RWPE1 (cell line): Measurements from ENCODE around the gene USP28.
"Not testable (repeated sequence)": the region's sequence is repeated elsewhere in the genome, so short reads cannot be mapped to it uniquely, and the experiment has no call there.

ENCODE experiments used
- CTCF ChIA-PET: fragments of 350-600 bp; sonication (Branson Sonifier 250); formaldehyde crosslinking; extraction: SDS; loops from one replicate; lab custom pipeline; 2021; lab: Yijun Ruan, JAX
- POLR2A ChIA-PET: fragments of 400-600 bp; formaldehyde crosslinking; extraction: SDS; loops from one replicate; lab custom pipeline; 2020; ENCODE audit warnings: antibody characterized with exemption; ENCODE audit not compliant: low non-redundant PET; lab: Yijun Ruan, JAX
- DNase-seq: peaks from one replicate; pipeline ENCODE4 v3.0.0; 2012; ENCODE audit warnings: low spot score
- H3K27ac ChIP-seq: fragments of 450-650 bp; 2 replicates; pipeline ENCODE4 v1.5.1; 2017
- TF ChIP-seq, protein P1 (sequence below): fragments of 450-650 bp; conservative IDR thresholded peaks from 2 replicates; pipeline ENCODE4 v1.5.1; 2017; ENCODE audit warnings: low read depth, mild to moderate bottlenecking

The USP28 gene, protein sequence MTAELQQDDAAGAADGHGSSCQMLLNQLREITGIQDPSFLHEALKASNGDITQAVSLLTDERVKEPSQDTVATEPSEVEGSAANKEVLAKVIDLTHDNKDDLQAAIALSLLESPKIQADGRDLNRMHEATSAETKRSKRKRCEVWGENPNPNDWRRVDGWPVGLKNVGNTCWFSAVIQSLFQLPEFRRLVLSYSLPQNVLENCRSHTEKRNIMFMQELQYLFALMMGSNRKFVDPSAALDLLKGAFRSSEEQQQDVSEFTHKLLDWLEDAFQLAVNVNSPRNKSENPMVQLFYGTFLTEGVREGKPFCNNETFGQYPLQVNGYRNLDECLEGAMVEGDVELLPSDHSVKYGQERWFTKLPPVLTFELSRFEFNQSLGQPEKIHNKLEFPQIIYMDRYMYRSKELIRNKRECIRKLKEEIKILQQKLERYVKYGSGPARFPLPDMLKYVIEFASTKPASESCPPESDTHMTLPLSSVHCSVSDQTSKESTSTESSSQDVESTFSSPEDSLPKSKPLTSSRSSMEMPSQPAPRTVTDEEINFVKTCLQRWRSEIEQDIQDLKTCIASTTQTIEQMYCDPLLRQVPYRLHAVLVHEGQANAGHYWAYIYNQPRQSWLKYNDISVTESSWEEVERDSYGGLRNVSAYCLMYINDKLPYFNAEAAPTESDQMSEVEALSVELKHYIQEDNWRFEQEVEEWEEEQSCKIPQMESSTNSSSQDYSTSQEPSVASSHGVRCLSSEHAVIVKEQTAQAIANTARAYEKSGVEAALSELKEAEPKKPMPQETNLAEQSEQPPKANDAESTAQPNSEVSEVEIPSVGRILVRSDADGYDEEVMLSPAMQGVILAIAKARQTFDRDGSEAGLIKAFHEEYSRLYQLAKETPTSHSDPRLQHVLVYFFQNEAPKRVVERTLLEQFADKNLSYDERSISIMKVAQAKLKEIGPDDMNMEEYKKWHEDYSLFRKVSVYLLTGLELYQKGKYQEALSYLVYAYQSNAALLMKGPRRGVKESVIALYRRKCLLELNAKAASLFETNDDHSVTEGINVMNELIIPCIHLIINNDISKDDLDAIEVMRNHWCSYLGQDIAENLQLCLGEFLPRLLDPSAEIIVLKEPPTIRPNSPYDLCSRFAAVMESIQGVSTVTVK

DNA sequence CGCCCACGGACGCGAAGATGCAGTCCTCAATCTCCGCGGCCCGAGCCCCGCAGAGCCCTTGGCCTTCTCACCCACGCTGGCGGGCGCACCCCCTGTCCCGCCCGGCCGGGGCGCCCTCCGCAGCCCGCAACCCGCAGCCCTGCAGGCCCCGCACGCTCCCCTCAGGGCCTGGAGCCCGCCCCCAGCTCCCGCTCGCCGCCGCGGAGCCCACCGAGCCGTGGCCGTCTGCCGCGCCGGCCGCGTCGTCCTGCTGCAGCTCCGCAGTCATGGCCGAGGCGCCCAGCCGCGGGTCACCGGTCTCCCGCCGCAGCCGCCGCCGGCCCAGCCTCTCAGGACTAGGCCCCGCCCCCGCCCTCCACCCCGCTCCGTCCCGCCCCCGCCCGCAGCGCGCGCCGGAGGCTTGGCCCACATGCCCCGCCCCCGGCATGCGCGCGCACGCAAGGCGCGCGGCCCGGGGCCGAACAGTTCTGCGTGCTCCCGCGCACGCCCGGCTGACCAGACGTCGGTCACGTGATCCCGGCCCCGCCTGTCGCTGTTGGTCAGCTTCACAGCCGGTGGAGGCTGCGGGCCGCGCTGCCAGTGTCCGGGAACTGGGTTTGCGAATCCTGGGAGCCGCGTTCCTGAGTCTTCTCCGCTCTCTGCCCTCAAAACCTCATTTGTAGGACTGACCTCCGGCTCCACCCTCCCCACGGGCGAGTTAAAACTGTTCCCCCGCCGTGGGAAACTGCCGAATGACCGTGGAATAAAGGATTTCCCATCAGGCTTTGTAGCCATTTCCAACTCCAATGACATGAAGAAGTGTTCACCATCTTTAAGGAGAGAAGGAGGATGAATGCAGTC lies at the start of gene USP28:
TSS of gene USP28 (minus strand) at position 339 of the 840 bp plus-strand sequence. CDS start at position 268, 71 bp downstream.
- H3K27ac ChIP-seq, result peak within 1 kb of the TSS; percentile 87
- ChIA-PET POLR2A (no interaction called here), CTCF (interaction anchor here (0.6 to 1.0 kb wide), 2 partner anchors 12 to 20 kb away, joined by 3 to 4 read pairs; no protein-coding TSS in a partner anchor)
- peak; percentile 97 for DNase-seq
- TF ChIP-seq, protein P1, sequence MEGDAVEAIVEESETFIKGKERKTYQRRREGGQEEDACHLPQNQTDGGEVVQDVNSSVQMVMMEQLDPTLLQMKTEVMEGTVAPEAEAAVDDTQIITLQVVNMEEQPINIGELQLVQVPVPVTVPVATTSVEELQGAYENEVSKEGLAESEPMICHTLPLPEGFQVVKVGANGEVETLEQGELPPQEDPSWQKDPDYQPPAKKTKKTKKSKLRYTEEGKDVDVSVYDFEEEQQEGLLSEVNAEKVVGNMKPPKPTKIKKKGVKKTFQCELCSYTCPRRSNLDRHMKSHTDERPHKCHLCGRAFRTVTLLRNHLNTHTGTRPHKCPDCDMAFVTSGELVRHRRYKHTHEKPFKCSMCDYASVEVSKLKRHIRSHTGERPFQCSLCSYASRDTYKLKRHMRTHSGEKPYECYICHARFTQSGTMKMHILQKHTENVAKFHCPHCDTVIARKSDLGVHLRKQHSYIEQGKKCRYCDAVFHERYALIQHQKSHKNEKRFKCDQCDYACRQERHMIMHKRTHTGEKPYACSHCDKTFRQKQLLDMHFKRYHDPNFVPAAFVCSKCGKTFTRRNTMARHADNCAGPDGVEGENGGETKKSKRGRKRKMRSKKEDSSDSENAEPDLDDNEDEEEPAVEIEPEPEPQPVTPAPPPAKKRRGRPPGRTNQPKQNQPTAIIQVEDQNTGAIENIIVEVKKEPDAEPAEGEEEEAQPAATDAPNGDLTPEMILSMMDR, result no peak

DNA sequence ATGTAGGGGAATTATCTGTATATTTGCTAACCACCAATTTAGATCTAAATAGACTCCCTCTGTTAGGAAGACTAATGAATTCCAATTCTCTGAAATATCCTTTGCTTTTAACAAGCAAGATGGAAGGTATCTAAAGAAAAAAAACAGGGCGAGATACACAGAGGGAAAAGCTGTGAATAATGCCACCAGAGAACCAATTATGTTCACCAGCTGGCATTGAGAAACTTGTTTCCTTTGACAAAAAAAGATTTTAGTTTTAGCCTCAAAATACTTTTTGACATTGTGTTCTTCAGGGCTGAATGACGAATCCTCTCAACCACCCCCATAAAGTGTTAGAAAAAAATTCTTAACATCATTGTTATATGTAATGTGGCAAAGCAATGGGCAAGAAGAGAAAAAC lies 48.2 kb upstream of the USP28 start:
- POLR2A ChIA-PET, result no interaction called here
- CTCF ChIA-PET, result interaction anchor here (0.7 kb wide), 1 partner anchor 25 kb away, joined by 3 read pairs; no protein-coding TSS in a partner anchor
- no peak overlapping the region for H3K27ac ChIP-seq
- TF ChIP-seq, protein P1, result no peak
- no peak for DNase-seq

DNA sequence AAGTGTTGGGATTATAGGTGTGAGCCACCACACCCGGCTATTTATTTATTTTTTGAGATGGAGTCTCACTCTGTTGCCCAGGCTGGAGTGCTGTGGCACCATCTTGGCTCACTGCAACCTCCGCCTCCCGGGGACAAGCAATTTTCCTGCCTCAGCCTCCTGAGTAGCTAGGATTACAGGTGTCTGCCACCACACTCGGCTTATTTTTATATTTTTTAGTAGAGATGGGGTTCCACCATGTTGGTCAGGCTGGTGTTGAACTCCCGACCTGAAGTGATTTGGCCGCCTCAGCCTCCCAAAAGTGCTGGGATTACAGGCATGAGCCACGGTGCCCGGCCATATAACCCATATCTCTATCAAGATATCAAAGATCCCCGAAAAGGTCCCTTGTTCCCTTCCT lies 36.1 kb upstream of the USP28 start:
- H3K27ac ChIP-seq, result not testable (repeated sequence)

DNA sequence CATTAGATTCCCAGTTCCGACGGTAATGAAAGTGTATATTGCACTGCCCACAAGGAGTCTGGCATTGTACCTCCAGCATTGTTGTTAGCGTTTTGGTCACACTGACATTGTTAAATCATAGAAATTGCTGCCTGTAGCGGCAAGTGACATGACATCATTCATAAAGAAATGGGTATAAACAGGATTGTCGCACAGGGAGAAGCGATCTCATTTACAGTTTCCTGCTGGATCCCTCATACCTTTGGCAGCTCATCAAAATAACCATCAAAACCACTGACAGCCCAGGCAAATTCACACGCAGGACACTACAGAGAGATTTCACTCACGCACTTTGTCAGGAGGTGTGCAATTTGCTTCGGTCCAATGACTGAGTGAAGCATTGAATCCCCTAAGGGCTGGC lies 32.7 kb upstream of the USP28 start:
- no peak overlapping the region for H3K27ac ChIP-seq
- no peak for DNase-seq
- ChIA-PET CTCF (interaction anchor here (1.1 kb wide), 1 partner anchor 11 kb away, joined by 4 read pairs; no protein-coding TSS in a partner anchor), POLR2A (no interaction called here)
- TF ChIP-seq, protein P1, result no peak

More for the DNA sequence above, 36.1 kb upstream of the USP28 start:
- POLR2A ChIA-PET, CTCF ChIA-PET, DNase-seq: not testable (repeated sequence)

DNA sequence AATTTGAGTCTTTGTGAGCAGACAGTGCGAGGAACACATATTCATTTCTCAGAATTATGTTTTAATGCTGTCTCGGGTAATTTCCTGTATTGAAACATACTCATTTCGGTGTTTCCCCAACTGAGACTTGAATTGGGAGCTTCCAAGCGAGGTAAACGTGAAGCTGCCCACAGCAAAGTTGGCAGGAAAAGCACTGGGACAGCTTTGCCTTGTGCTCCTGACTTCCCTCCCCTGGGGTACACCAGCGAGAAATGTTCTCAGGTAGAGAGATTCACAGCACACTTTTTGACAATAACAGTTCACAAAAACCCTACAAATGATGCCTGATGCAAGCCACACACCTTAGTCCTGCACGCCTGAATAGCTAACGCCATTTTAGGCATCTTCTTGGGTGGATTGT lies 32.3 kb upstream of the USP28 start:
- TF ChIP-seq, protein P1, result no peak
- no peak overlapping the region for H3K27ac ChIP-seq
- no peak for DNase-seq
- ChIA-PET CTCF (interaction anchor here (0.6 to 1.4 kb wide), 3 partner anchors 11 to 354 kb away, joined by 3 to 4 read pairs (median 3); no protein-coding TSS in a partner anchor), POLR2A (no interaction called here)

DNA sequence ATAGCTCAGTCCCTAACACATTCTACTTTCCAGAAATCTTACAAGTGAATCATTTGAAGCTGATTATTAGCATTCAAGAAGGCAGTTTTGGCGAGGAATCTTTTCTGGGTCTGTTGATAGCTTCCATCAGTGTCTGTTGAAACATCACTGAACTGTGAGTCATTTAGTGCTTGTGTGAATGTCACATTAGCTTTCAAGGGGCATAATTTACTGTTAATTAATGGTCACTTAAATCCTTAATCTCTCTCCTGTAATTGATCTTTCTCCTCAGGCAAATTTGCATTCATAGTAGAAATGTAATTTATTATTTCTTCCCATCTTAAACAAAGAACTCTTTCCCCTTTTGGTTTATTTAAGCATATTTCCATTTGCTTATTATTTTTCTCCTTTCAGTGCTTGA lies 31.8 kb upstream of the USP28 start:
- TF ChIP-seq, protein P1, result no peak
- no peak overlapping the region for H3K27ac ChIP-seq
- ChIA-PET POLR2A (no interaction called here), CTCF (interaction anchor here (0.6 to 1.8 kb wide), 3 partner anchors 11 to 354 kb away, joined by 3 to 10 read pairs (median 3); no protein-coding TSS in a partner anchor)
- DNase-seq, result no peak
